Osteocyte (in vitro differentiated cells): ENCODE data around the gene SPOCK3. TPM values are rescaled to one million over a fixed set of nuclear protein-coding genes. Genes with fewer than 3 reads are reported as not detected.

Source experiments
- DNase-seq: peaks from one replicate; pipeline ENCODE4 v3.0.0; 2021; ENCODE audit warnings: mixed read lengths; ENCODE audit not compliant: unreplicated experiment; ENCODE audit errors: extremely low spot score
- H3K27ac Mint-ChIP-seq: one replicate; pipeline ENCODE4 v1.8.0; 2021; ENCODE audit warnings: mild to moderate bottlenecking, mixed read lengths; ENCODE audit not compliant: unreplicated experiment
- H3K27me3 Mint-ChIP-seq: one replicate; pipeline ENCODE4 v1.8.0; 2021; ENCODE audit warnings: mixed read lengths; ENCODE audit not compliant: unreplicated experiment
- H3K36me3 Mint-ChIP-seq: one replicate; pipeline ENCODE4 v1.8.0; 2021; ENCODE audit warnings: mixed read lengths; ENCODE audit not compliant: unreplicated experiment
- H3K4me1 Mint-ChIP-seq: one replicate; pipeline ENCODE4 v1.8.0; 2021; ENCODE audit warnings: mixed read lengths; ENCODE audit not compliant: unreplicated experiment
- H3K4me3 Mint-ChIP-seq: one replicate; pipeline ENCODE4 v1.8.0; 2021; ENCODE audit warnings: mild to moderate bottlenecking, moderate library complexity, mixed read lengths; ENCODE audit not compliant: unreplicated experiment
- H3K9me3 Mint-ChIP-seq: one replicate; pipeline ENCODE4 v1.8.0; 2021; ENCODE audit warnings: mixed read lengths; ENCODE audit not compliant: unreplicated experiment
- total RNA-seq: library from RNA; stranded (reverse); gene quantifications from 2 replicates; pipeline ENCODE4 v1.2.1, GENCODE V29; 2021
- TF ChIP-seq, protein P1 (sequence below): fragments of 200-600 bp; sonication (generic); IDR thresholded peaks from 2 replicates; pipeline ENCODE4 v1.5.0; 2021; ENCODE audit warnings: antibody characterized with exemption, mild to moderate bottlenecking, moderate library complexity

SPOCK3 gene
- total RNA-seq, 1 donor from 2014 or later, result not detected

DNA sequence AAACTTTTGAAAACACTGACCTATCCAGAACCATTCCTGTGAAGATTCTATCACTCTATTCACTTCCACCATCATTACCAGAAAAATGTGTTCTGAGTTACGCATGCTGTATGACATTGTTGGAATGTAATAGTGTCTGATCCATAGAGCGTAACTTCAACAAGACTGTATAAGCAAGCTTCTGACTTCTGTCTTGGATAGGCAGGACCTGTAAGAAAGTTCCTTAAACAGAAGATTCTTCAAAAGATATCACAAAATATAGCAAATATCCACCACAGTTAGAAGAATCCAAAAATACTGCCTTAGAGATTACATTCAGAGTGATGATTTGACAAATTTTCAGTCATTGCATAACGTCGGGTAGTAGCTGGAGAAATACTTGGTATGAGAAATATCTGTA, 14.0 kb upstream of the SPOCK3 start:
- H3K36me3 Mint-ChIP-seq, result no peaks in the 10 kb centered on the region
- TF ChIP-seq, protein P1, sequence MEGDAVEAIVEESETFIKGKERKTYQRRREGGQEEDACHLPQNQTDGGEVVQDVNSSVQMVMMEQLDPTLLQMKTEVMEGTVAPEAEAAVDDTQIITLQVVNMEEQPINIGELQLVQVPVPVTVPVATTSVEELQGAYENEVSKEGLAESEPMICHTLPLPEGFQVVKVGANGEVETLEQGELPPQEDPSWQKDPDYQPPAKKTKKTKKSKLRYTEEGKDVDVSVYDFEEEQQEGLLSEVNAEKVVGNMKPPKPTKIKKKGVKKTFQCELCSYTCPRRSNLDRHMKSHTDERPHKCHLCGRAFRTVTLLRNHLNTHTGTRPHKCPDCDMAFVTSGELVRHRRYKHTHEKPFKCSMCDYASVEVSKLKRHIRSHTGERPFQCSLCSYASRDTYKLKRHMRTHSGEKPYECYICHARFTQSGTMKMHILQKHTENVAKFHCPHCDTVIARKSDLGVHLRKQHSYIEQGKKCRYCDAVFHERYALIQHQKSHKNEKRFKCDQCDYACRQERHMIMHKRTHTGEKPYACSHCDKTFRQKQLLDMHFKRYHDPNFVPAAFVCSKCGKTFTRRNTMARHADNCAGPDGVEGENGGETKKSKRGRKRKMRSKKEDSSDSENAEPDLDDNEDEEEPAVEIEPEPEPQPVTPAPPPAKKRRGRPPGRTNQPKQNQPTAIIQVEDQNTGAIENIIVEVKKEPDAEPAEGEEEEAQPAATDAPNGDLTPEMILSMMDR, result no peak
- H3K4me1 Mint-ChIP-seq, result no peaks in the 10 kb centered on the region
- H3K9me3 Mint-ChIP-seq, result peaks cover 3% of the 10 kb centered on the region
- no peak overlapping the region for H3K4me3 Mint-ChIP-seq
- no peak for DNase-seq
- no peak overlapping the region for H3K27ac Mint-ChIP-seq
- no peaks in the 10 kb centered on the region for H3K27me3 Mint-ChIP-seq

DNA sequence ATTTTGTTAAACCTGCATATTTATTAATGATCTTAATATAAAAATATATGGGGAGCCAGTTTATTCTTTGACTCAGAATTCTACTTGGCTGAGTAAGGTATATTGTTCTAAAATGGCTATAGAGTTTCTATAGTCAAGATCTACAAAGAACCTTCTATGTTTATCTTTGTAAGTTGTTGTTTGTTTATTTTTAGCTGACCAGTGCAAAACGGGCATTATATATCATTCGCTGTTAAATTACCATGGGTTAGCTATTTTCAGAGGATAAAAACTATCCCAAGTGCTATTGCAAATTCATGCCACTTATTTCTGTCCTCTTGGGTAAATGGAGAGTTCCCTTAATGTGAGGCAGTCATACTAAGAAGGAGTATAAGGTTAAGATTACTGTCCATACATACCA, 5.3 kb upstream of the SPOCK3 start:
- no peaks in the 10 kb centered on the region for H3K36me3 Mint-ChIP-seq
- TF ChIP-seq, protein P1, result no peak
- no peak overlapping the region for H3K4me3 Mint-ChIP-seq
- H3K27me3 Mint-ChIP-seq, result peaks cover 41% of the 10 kb centered on the region
- H3K4me1 Mint-ChIP-seq, result peaks cover 3% of the 10 kb centered on the region
- no peak overlapping the region for H3K27ac Mint-ChIP-seq
- peaks cover 6% of the 10 kb centered on the region for H3K9me3 Mint-ChIP-seq
- no peak for DNase-seq

DNA sequence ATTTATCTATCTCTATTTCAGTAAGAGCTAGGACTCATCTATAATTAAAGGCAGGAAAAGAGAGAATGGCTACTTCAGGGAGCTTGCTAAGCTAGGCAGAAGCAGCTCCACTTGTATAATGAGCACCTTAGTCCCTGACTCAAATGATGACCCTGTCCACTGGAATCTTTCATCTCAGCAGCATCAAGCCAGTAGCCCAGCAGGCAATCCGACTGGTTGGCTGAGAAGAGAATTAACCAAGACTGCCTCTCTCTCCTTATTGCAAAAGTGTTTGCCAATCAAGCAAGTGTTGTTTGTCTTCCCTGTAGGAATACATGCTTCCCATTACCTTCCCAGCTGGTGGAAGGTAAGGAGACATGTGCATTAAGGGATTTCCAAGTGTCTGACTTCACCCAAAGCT, 3.9 kb upstream of the SPOCK3 start:
- no peak for DNase-seq
- Mint-ChIP-seq H3K36me3 (no peaks in the 10 kb centered on the region), H3K4me3 (no peak overlapping the region), H3K4me1 (peaks cover 15% of the 10 kb centered on the region), H3K27me3 (peaks cover 53% of the 10 kb centered on the region), H3K9me3 (peaks cover 6% of the 10 kb centered on the region), H3K27ac (no peak overlapping the region)
- TF ChIP-seq, protein P1, result no peak

DNA sequence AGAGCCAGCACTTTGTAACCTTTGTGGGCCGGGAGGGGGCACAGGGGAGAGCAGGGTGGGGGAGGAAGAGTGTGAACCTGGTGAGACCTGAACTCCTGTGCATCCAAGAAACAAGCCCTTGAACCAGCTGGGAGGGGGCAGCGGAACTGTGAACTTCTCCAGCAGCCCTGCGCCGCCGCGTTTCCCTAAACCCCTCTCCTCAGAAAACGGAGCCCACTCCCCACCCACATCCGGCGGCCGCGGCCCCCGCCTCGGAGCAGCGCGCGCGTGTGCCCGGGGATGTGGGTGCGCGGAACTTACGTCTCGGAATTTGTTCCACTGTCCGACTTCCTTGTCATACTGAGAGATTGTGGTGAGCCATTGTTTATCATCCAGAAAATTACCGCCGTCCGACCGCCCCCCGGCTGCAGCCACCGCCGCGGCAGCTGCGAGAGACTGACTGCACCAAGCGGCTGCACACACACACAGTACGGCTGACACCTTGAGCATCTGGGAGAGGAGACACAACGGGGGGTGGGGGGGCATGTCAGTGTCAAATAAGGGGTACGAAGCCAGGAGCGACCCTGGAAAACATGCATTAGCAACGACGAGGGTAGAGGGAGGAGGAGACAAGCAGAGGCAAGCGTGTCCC, 494 bp downstream of the SPOCK3 start:
- no peak for DNase-seq
- TF ChIP-seq, protein P1, result no peak
- H3K4me3 Mint-ChIP-seq, result peak overlapping the region; percentile 84
- H3K27ac Mint-ChIP-seq, result no peak overlapping the region
- no peaks in the 10 kb centered on the region for H3K9me3 Mint-ChIP-seq
- H3K27me3 Mint-ChIP-seq, result peaks cover 68% of the 10 kb centered on the region
- no peaks in the 10 kb centered on the region for H3K36me3 Mint-ChIP-seq
- peaks cover 16% of the 10 kb centered on the region for H3K4me1 Mint-ChIP-seq

DNA sequence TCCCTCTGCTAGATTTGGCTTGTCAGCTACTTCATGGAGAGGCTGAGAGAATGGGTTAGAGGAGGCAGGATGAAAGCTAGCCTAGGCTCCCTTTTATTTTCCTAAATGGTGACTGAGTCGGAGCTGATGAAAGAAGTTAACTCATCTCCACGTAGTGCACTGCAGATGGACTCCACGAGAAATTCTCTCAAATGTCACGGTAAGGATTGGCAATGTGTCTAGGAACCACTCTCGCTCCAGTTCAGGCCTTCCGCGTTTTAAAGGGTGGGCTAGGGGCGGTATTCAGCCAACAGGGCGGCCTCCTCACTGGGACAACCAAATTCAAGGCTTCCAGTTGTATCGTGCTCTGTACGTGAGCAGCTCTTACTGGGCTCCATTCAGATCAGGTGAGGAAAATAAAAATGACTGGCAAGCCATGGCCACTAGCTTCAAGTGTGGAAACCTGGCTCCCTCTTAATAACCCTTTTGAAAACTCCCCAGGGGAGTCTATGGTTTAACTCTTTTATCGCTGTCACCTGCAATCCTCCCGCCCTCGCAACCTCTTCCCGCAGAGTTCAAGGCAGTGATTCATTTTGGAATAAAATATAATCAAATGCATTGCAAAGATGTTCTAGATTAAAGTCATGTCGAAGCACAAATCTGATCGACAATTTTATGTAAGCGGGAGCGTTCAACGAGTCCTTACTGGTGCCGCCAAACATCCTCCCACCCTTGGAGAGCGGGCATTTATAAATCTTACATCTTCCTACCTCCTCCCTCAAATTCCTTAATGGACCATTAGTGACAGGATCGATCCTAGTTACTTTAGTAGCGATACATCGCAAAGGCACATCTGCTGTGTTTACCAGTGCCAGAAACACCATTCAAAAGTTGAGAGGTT, 1.2 kb downstream of the SPOCK3 start:
- TF ChIP-seq, protein P1, result no peak
- H3K9me3 Mint-ChIP-seq, result no peaks in the 10 kb centered on the region
- no peak overlapping the region for H3K27ac Mint-ChIP-seq
- DNase-seq, result no peak
- no peaks in the 10 kb centered on the region for H3K36me3 Mint-ChIP-seq
- peaks cover 16% of the 10 kb centered on the region for H3K4me1 Mint-ChIP-seq
- H3K27me3 Mint-ChIP-seq, result peaks cover 68% of the 10 kb centered on the region
- H3K4me3 Mint-ChIP-seq, result peak overlapping the region; percentile 84
